HG03378 (cell line): ENCODE results near the gene CCDC170.
"Not testable (repeated sequence)": the region's sequence is repeated elsewhere in the genome, so short reads cannot be mapped to it uniquely, and the experiment has no call there.

Source experiments
- ATAC-seq: cut with Tn5 transposase; IDR thresholded peaks from one replicate; pipeline ENCODE4 v1.9.1; 2021; ENCODE audit warnings: mild to moderate bottlenecking, moderate library complexity; ENCODE audit not compliant: unreplicated experiment

The CCDC170 gene

DNA sequence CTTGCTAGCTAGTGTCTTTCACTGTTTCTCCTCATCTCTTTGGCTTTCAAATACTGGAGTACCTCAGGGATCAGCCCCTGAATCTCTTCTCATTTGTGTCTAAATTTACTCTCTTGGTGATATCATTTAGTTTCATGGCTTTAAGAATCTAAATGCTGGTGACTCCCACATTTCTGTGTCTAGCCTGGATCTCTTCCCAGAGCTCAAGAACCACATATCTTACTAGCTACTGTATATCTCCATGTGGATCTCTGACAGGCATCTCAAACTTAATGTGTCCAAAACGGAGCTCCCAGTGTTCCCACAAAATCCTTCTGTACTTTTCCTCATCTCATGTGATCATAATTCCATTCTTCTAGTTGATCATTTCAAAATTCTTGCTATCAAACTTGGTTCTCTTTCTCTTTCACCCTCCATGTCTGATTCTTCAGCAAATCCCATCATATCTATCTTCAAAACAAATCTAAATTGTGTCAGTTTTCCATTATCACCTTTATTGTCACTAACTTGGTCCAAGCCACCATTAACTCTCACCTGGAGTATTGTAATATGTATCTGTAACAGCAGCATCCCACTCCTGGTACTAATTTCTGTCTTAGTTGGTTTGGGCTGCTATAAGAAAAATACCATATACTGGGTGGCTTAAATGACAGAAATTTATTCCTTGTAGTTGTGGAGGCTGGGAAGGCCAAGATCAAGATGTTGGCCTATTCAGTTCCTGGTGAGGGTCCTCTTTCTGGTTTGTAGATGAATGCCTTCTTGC lies 45.9 kb downstream of the CCDC170 start:
- ATAC-seq, result no peak

DNA sequence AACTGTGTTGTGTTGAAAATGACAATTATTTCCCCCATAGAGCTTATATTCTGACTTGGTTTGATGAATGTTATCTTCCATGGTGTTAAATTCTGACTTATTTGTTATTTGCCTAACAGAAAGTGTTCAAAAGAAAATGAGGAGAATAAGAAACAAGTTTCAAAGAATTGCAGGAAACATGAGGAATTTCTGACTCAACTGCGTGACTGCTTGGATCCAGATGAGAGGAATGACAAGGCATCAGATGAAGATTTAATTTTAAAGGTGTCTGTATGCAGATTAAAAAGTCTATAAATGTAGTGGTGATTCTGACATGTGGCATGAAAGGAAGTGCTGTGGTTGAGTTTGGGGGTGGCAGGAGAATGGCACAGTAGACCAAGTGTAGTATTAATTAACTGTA lies 50.6 kb downstream of the CCDC170 start:
- ATAC-seq, result no peak

DNA sequence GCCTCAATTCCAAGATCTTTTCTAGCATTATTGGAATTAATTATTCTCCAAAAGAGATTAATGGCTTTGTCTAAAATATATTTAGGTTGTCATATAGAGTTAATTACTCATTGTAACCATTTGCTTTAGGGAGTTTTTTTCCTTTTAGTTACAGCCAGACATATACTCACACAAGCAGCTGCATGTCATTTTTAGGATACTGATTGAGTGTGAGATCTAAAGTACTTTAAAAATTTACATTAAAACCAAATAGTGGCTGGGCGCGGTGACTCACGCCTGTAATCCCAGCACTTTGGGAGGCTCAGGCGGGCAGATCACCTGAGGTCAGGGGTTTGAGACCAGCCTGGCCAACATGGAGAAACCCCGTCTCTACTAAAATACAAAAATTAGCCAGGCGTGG lies 51.1 kb downstream of the CCDC170 start:
- not testable (repeated sequence) for ATAC-seq

DNA sequence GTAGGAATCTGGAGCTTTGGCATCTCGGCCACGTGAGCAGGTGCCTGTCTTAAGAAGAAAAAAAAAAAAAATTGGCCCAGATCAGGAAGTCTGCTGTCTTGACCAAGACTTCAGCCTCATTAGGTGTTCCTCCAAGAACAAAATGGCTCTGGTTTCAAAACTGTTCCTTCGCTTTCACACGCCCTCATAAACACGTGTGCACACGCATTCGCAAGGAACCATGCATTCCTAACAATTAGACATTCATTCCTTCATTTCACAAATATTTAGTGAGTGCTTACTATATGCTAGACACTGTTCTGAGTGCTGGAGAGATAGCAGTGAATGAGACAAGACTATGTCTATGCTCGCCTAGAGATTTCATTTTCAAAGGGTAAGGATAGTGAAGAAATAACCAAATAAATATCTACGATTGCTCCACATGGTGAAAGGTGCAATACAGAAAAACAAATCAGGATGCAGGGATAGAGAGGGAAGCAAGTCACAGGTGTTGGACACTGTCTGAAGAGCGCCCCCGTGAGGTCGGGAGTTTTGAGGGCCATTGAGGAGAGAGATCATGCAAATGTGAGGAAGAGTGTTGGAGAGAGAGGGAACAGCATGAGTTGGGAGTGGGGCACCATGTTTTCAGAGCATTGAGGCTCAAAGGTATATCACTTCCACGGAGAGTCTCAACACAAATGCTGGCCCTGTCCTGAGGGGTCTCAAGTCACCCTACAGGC lies 53.3 kb downstream of the CCDC170 start:
- ATAC-seq, result no peak

- no peak for ATAC-seq
These were observed 54.4 kb downstream of the CCDC170 start for GRCh38 chr6:151548201-151548600.

- no peak for ATAC-seq
These were observed 56.0 kb downstream of the CCDC170 start for GRCh38 chr6:151549790-151550189.

GRCh38 chr6:151550618-151551017 lies 56.8 kb downstream of the CCDC170 start:
- ATAC-seq, result no peak

DNA sequence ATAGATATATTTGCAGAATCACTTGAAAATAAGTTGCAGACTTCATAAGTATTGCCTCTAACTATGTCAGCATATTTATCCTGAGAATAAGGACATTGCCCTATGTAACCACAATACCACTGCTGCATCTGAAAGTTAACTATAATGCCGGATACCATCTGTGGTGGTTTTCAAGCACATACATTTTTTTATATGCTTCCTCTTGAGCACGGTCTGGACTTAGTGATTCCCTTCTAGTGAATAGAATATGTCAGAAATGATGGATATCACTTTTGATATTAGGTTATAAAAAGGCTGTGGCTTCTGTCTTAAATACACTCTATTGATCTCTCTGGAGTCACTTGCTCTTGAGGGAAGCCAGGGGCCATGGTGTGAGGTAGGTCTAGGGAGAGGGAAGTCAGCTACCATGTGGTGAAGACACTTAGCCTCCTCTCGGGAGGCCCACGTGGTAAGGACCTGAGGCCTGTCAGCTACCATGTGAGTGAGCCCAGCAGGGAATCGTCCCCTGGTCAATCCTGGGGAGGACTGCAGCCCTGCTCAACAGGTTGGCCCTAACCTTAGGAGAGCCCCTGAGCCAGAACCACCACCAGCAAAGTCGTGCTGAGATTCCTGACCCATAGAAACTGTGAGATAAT lies 57.5 kb downstream of the CCDC170 start:
- ATAC-seq, result no peak

DNA sequence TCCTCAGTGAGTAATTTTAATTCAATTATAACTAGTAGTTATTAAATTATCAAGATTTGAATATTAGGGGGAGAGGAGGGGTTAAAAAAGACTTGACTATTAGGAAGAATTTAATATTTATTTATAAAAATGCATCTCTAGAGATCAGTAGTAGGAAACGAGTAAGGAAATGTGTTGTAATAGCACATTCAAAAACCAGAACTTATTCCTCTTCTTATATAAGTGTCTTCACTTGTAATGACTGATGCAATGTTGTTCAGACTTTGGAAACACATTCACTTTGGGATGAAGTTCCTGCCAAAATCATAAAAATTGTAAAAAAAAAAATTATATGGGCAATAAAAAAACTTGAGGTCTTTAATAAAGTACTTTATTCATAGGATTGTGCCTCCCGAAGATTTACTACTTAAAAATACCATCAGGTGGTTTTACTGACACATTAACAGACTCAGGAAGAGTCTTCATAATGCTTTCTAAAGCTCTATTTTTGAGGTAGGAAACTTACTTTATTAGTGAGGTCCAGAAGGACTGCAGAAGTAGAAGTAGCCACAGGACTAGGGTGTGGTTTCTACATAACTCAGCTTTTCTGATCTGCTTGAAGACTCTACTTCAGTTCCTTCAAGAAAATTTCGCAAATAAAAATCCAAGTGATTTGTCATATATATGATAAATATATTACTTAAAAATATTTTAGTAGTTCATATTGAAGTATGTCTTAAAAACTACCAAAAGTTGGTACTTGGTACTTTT lies 59.8 kb downstream of the CCDC170 start:
- ATAC-seq, result peak; percentile 82

DNA sequence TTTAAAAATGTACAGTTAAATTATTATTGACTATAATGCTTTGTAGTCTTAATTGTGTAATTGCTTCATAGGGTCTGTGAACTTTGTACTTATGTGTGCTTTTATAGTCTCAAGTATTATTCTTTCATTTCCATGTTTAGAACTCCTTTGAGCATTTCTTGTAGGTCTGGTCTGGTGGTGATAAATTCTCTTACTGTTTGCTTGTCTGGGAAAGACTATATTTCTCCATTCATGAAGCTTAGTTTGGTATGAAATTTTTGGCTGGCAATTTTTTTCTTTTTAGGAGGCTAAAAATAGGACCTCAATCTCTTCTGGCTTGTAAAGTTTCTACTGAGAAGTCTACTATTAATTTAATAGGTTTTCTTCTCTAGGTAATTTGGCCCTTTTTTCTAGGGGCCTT lies 67.4 kb downstream of the CCDC170 start:
- ATAC-seq, result no peak

GRCh38 chr6:151564654-151565053 lies 70.8 kb downstream of the CCDC170 start:
- no peak for ATAC-seq

DNA sequence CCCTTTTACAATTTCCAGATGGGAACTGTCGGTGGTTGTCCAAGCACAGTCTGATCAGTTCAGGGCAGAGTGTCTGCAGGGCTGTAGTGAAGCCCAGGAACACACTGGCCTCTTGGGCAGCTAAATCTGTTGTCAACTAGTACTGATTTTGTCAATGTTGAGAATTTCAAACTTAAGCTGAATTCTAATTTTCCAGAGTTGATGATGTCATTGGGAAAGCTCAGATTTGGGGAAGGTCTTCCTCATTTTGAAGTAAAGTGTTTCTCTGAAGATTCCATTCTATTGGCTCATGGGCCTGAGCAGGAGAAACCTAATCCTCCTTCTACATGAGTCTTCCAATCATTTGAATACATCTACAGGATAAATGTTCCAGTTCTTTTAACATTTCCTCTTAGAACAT lies 72.1 kb downstream of the CCDC170 start:
- ATAC-seq, result no peak

DNA sequence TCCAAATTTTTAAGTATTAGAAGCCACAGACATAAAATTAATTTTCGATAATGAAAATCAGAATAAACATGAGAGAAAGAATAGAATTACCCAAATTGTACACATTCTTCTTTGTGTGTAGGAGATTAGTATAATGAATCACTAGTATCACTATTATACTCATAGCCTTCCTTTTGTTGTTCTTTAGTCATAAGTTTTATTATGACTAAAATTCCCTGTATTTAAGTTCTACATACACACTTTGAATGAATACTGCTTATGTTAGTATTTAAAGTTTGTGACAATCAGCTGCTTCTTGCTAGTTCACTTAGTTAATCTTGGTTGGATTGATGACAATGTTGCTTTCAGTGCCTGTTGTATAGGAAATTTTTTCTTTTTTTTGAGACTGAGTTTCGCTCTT lies 72.7 kb downstream of the CCDC170 start:
- no peak for ATAC-seq

DNA sequence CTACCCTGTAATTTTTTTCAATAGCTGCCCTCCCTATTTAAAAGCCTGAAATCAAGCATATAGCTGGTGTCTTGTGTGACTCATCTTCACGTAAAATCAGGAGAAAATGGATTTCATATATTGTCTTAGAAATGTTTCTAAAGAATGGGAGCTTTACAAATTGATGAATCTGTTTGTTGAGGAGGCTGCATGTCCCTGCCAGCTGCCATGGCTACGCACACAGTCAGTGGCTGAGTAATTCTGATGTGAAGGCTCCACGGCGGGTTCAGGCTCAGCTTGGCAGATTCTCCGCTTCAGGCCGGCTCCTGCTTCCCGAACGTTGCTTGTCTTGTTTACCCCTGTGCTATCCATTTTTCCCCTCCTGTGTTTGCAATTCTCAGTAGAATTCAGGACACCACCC lies 82.8 kb downstream of the CCDC170 start:
- no peak for ATAC-seq

DNA sequence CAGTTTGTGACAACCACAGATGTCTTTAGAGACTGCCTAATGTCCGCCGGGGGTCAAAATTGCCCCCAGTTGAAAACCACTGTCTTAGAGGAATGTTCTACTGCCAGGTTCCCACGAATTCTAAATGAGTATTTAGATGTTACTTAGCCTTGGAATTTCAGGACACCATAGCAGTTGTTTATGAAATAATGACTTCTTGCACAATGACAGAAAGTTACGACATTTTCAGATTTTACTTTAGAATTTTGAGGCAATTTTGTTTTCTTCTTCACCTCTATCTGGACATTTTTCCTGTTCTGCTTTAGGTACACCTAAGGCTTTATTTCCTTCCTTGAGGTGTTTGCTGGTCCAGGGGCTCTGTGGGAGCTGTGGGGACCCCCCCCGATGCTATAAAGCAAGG lies 83.4 kb downstream of the CCDC170 start:
- ATAC-seq, result no peak

- no peak for ATAC-seq
These were observed 91.9 kb downstream of the CCDC170 start for GRCh38 chr6:151585741-151586140.

DNA sequence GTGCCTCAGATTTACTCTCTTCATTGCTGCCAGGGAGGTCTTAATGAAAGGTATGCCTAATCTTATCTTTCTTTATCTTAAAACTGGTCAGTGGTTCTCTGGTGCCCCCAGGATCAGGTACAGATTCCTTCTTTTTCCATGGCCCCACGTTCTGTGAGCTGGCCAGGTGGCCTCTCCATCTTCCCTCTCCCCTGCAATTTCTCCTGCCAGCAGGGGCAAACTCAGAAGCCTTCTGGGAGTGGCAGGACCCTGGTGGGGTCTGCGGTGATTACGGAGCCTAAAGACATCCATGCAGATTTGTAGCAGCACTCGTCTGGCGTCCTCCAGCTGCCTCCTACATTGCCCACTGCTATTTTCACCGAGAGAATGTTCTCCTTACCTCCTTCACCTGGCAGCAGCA lies 95.8 kb downstream of the CCDC170 start:
- no peak for ATAC-seq

- no peak for ATAC-seq
These were observed 96.9 kb downstream of the CCDC170 start for GRCh38 chr6:151590742-151591141.

- ATAC-seq, result no peak
These were observed 98.8 kb downstream of the CCDC170 start for GRCh38 chr6:151592449-151593159.

- no peak for ATAC-seq
These were observed 115.5 kb downstream of the CCDC170 start for GRCh38 chr6:151609146-151609902.
